Activated T-helper 1 cell treated with anti-CD3 and anti-CD28 coated beads, Interleukin-2, amount 50 U/mL, for 16 hours (primary cell): ENCODE results near the gene CPLX4.

Experiments used
- DNase-seq, 2 donors: peaks; one replicate each; pipeline ENCODE4 v3.0.0-alpha.2; 2020; ENCODE audit warnings: low read depth in 1 of 2, low spot score in 1 of 2

Gene CPLX4

DNA sequence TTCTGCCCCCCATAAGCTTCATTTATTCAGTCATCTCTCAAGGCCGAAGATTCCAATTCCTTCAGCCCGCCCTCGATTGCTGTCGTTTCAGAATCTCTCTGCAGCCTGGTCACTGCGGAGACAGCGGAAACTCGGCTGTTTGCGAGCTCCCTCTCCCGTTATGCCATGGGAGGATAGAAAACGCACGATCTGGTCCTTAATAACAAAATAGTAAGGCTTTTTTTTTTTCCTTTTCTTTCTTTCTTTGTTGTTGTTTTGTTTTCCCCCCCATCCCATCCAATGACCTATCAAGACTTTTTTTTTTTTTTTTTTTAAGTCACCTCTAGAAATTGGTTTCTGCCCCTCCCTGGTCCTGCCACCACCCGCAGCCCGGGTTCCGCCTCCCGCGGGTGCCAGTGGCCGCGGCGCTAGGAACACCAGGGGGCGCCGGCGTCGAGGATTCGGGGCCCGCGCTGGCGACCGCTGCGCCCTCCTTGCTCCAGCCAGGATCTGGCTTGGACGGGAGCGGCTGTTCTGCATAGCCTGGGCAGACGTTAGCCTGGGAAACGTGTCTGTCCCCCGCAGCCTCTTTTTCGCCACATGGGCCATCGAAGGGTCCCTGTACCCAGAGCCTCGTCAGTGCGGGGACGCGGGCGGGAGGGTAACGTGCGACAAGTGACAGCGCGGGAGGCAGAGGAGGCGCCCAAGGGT, 10.1 kb downstream of the CPLX4 start:
- peak; percentile 46 to 49 for DNase-seq

GRCh38 chr18:59306640-59307039, 11.8 kb downstream of the CPLX4 start:
- DNase-seq, result no peak

GRCh38 chr18:59305295-59305694, 13.2 kb downstream of the CPLX4 start:
- no peak for DNase-seq

DNA sequence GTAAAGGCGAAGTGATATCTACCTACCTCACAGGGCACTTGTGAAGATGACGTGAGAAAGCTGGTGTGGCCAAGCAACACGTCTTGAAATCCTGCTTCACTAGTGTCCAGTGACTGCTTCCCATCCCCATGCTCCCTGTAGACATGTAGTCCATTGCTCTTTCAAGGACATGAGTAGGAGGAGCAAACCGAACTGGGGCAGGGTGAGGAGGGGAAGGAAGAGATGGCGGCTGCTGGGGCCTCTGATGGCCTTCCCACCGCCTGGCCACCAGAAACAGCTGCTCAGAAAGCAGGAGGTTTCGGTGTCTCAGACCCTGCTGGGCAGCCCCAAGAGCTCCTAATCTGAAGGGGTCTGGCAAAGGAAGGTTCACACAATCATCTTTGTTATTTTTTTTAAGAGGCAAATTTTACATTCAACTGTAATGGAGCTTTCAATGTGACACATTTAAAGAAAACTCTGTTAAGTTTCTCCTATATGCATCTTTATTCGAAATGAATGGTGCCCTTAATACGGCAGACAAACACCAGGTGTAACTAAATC, 14.7 kb downstream of the CPLX4 start:
- DNase-seq, result no peak

DNA sequence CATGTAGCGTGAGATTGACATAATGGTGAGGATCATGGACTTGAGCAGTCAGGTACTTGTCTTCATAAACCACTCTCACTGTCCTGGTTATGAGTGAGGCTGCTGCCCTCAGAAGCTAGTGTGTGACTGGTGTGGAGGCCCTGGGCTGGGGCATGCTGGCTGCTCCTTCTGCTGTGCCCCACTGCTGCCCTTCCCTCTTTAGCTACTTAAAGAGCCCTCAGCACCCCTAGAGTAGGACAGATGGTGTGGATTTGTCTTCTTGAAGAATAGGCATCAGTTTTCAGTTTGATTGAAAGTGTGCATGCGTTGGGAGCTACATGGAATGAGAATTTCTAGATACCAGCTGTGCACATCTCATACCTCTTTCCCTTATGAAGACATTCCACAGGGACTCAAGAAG, 15.4 kb downstream of the CPLX4 start:
- no peak for DNase-seq

DNA sequence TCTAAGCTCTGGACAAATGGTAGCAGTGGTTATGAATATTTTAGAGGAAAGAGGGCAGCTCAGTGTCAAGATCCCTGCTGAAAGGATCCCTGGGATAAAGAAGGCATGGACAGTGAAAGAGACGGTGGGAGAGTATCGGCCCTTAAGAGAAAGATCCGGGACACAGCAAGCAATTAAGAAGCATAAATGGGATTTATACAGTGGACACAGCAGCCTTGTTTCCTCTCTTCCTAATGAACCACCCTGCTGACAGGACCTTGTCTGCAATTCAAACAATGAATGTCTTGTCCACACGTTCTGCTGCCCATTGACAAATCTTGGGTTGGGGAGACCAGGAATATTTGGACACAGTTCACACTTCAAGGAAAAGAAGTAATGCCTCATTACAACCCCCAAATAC, 16.5 kb downstream of the CPLX4 start:
- no peak for DNase-seq

DNA sequence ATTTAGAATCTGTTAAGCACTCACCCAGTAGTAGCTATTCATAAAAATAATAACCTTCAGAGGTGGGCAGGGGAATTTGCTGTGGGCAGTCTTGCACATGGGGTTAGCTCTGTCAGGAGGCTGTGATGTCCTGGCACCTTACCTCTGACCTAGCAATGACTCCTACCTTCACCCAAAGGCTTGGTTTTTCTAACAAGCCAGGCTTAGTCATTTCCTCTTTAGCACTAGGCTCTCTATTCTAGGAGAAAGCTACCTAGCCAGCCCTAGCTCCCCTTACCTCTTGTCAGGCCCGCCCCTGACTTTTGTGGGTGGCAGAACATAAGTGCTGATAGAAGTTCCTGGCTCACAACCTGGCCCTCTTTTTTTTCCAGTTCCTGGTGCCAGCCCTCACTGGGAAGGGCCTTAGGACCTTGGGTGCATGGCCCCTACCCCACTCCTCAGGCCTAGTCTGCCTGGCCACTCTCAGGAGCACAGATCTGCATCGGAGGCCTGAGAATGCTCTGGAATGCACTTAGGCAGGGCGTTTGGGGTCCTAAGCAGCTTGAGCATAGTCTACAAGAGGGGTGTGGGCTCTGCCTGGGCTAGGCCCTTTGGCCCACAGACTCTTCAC, 17.7 kb downstream of the CPLX4 start:
- DNase-seq, result no peak

GRCh38 chr18:59298871-59299270, 19.6 kb downstream of the CPLX4 start:
- no peak for DNase-seq

DNA sequence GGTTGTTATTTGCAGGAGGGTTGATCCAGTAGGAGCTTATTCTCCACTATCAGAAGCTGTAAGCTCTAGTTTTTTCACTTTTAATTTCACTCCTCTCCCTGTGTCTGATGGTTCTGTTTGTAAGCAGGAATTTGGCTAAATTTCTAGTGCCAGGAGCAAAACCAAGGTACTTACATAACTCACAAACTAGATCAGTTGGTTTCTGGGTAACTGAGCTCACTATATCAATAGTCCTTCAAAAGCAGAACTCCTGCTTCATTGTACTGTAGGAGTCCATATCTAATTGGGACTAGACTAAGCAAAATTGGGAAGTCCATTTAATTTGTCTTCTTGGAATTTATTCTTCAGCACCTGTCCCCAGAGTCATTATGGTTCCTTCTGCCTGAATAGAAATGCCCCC, 25.1 kb downstream of the CPLX4 start:
- no peak for DNase-seq

DNA sequence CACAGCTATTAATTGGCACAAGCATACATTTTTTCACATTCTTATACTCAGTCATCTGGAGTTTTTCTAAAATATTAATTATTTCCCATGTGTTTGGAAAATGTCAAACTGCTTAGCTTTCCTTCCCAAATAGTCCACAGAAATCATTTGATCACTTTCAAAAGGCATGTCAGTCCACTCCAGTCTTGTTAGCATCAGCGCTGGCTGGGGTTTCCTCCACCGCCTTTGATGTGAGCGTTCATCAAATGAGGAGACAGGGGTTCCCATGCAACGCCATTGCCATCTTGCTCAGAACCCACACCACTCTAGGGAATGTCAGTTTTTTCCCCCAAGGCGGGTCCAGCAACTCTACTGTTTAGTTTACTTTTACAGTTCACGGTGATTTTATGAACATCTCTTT, 32.1 kb downstream of the CPLX4 start:
- no peak for DNase-seq

DNA sequence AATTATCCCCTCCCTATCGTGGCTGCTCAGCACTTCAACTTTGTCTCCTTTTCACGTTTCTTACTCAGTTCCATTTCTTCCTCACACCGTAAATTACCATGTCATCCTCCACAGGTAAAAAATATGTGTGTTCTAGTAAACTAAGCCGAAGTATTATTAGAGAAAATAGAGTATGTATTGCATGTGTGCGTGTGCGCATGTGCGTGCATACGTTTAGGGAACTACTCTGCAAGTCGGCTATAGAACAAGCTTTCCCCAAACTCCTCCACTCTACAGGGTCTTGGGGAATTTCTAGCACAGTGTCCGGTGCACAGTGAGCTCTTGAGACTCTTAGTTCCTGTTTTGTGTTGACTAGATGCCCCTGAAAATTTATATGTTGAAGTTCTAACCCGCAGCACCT, 36.1 kb downstream of the CPLX4 start:
- no peak for DNase-seq

GRCh38 chr18:59279722-59280121, 38.7 kb downstream of the CPLX4 start:
- no peak for DNase-seq

GRCh38 chr18:59279193-59279592, 39.3 kb downstream of the CPLX4 start:
- DNase-seq, result no peak

- no peak for DNase-seq
These were observed 39.7 kb downstream of the CPLX4 start for GRCh38 chr18:59278793-59279192.

DNA sequence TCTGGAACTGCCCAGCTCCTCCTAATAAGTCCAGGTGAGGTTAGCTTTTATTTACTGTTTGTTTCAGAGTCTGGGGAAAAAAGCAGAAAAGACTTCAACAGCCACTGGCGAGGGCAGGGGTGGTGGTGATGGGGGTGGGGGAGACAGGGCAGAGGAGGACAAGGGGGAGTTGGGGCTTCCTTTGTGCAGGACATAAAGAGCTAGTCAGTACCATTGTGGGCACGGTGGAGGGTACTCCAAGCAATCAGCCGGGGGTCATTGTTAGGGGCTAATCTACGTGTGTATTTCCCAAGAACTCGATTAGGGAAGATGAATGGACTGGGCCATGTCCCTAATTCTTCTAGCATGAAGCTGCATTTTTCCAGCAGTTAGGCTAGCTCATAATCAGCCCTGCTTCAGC, 42.4 kb downstream of the CPLX4 start:
- DNase-seq, result no peak

DNA sequence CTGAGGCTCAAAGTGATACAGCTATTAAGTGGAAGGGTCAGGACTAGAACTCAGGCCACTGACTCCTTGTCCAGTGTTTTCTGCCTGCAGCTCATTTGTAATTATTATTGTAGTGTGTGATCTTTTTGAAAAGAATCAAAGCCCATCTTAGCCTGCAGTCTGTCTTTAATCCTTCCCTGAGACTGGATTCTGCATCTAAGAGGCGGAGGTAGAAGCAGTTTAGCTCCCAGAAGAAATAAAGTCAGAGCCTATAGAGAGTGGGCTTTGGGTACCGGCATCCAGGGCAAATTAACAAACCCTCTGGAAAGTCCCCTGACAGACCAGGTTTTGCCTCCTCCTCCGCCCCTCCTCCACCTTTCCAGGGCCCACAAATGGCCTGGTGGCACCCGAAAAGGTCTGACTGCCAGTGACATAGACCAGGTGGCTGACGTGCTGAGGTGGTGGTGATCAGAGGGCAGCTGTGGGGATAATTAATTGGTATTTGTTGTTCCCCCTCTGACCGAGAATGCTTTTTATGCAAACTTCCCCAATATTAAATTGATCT, 43.0 kb downstream of the CPLX4 start:
- DNase-seq, result no peak

- DNase-seq, result no peak
These were observed 43.9 kb downstream of the CPLX4 start for GRCh38 chr18:59274533-59274928.

GRCh38 chr18:59273759-59274532, 44.5 kb downstream of the CPLX4 start:
- no peak for DNase-seq

GRCh38 chr18:59272891-59273758, 45.3 kb downstream of the CPLX4 start, which contains the start of gene RAX:
Gene RAX, minus strand, starts transcription at chr18:59273454. Its CDS starts 248 bp downstream, at chr18:59273206.
- DNase-seq, result no peak

DNA sequence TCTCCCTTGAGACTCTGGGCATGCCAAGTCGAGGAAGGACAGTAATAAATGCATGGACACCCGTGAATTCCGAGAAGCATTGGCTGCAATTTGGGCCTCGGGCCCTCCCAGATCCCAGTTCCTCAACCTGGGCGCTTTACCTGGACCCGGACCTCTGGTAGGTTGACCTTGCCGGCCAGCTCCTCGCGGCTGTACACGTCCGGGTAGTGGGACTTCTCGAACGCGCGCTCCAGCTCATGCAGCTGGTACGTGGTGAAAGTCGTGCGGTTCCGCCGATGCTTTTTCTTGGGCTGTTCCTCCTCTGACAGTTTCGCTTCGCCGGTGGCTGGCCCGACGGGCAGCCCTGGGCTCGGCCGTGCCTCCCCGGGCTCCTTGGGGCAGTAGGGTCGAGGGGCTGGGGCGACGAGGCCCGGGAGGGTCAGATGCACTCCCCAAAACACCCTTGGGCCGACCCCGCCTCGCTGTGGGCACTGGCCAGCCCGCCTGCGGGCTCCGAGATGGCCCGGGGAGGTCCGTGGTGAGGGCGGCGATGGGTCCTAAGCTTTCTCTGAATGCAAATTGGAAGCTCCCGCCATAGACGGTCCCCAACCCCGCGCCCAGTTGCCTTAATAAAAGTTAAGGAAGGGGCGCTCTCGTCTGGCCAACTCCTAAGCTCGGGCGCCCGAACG, 46.1 kb downstream of the CPLX4 start:
- DNase-seq, result no peak
